Measurements from ENCODE around the gene ATG16L1.

The ATG16L1 gene

GRCh38 chr2:233281553-233281952 is 30.1 kb downstream of the ATG16L1 start:
- peaks cover 79% of the 10 kb centered on the region for H3K36me3 ChIP-seq
- H3K4me1 ChIP-seq (ENCODE audit: control insufficient read depth in 1 of 2, insufficient read depth in 1 of 2, low read depth in 1 of 2, low read length in 1 of 2), result peaks cover 3 to 13% of the 10 kb centered on the region in 2 experiments
- no peak overlapping the region for H3K27ac ChIP-seq
- no peaks in the 10 kb centered on the region for H3K9me3 ChIP-seq
- no peak overlapping the region for H3K4me3 ChIP-seq (ENCODE audit: low read depth in 1 of 2, low read length in 1 of 2)
- H3K27me3 ChIP-seq, result no peaks in the 10 kb centered on the region
- TF ChIP-seq, protein P1, sequence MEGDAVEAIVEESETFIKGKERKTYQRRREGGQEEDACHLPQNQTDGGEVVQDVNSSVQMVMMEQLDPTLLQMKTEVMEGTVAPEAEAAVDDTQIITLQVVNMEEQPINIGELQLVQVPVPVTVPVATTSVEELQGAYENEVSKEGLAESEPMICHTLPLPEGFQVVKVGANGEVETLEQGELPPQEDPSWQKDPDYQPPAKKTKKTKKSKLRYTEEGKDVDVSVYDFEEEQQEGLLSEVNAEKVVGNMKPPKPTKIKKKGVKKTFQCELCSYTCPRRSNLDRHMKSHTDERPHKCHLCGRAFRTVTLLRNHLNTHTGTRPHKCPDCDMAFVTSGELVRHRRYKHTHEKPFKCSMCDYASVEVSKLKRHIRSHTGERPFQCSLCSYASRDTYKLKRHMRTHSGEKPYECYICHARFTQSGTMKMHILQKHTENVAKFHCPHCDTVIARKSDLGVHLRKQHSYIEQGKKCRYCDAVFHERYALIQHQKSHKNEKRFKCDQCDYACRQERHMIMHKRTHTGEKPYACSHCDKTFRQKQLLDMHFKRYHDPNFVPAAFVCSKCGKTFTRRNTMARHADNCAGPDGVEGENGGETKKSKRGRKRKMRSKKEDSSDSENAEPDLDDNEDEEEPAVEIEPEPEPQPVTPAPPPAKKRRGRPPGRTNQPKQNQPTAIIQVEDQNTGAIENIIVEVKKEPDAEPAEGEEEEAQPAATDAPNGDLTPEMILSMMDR (IDR thresholded peaks at IDR 0.05), result no peak

DNA sequence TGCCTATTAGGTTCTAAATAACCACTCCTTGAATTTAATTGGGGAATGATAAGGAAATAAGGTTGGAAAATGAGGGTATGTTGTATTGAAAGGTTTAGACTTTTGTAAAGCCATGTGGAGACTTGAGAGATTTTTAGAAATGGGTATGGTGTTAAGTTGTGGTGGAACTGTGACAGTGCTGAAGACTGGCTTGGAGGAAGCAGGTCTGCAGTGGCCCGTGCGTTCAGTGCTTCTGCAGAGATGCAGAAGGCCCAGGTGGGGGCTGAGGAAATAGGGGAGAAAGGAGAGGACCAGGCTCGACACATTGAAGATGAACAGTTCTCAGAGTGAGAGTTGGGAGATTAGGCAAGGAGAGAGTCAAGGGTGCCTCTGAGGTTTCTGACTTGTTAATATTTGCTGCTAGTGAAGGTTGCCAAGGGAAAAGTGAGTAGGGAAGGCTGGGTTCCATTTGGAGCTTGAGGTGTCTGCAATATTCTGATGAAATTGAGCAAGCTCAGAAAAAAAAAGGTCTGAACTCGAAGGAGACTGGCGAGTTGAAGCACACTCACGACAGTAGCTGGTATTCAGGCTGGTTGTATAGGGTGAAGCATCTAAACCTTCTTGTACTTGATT is 30.6 kb downstream of the ATG16L1 start:
- Histone ChIP-seq H3K4me1 (ENCODE audit: control insufficient read depth in 1 of 2, insufficient read depth in 1 of 2, low read depth in 1 of 2, low read length in 1 of 2) (peaks cover 3 to 13% of the 10 kb centered on the region in 2 experiments), H3K27ac (no peak overlapping the region), H3K36me3 (peaks cover 79% of the 10 kb centered on the region), H3K27me3 (no peaks in the 10 kb centered on the region), H3K4me3 (ENCODE audit: low read depth in 1 of 2, low read length in 1 of 2) (no peak overlapping the region), H3K9me3 (no peaks in the 10 kb centered on the region)
- TF ChIP-seq, protein P1 (IDR thresholded peaks at IDR 0.05), result no peak

- Histone ChIP-seq H3K4me3 (ENCODE audit: low read depth in 1 of 2, low read length in 1 of 2) (no peak overlapping the region), H3K9me3 (no peaks in the 10 kb centered on the region), H3K4me1 (ENCODE audit: control insufficient read depth in 1 of 2, insufficient read depth in 1 of 2, low read depth in 1 of 2, low read length in 1 of 2) (peaks cover 0 to 3% of the 10 kb centered on the region in 2 experiments), H3K27me3 (no peaks in the 10 kb centered on the region), H3K27ac (no peak overlapping the region), H3K36me3 (peaks cover 92% of the 10 kb centered on the region)
- TF ChIP-seq, protein P1 (IDR thresholded peaks at IDR 0.05), result no peak
Observed at GRCh38 chr2:233285921-233286320, 34.4 kb downstream of the ATG16L1 start.

GRCh38 chr2:233287871-233288270 is 36.4 kb downstream of the ATG16L1 start:
- H3K36me3 ChIP-seq, result peaks cover 95% of the 10 kb centered on the region

GRCh38 chr2:233288663-233289062 is 37.2 kb downstream of the ATG16L1 start:
- Histone ChIP-seq H3K27ac (no peak overlapping the region), H3K27me3 (no peaks in the 10 kb centered on the region), H3K4me1 (ENCODE audit: control insufficient read depth in 1 of 2, insufficient read depth in 1 of 2, low read depth in 1 of 2, low read length in 1 of 2) (peaks cover 0 to under 1% of the 10 kb centered on the region in 2 experiments), H3K9me3 (no peaks in the 10 kb centered on the region), H3K36me3 (peaks cover 95% of the 10 kb centered on the region), H3K4me3 (ENCODE audit: low read depth in 1 of 2, low read length in 1 of 2) (no peak overlapping the region)
- TF ChIP-seq, protein P1 (IDR thresholded peaks at IDR 0.05), result no peak

More at GRCh38 chr2:233287871-233288270, 36.4 kb downstream of the ATG16L1 start:
- no peaks in the 10 kb centered on the region for H3K27me3 ChIP-seq
- H3K9me3 ChIP-seq, result no peaks in the 10 kb centered on the region
- TF ChIP-seq, protein P1 (IDR thresholded peaks at IDR 0.05), result no peak
- peaks cover 0 to 3% of the 10 kb centered on the region in 2 experiments for H3K4me1 ChIP-seq (ENCODE audit: control insufficient read depth in 1 of 2, insufficient read depth in 1 of 2, low read depth in 1 of 2, low read length in 1 of 2)
- no peak overlapping the region for H3K4me3 ChIP-seq (ENCODE audit: low read depth in 1 of 2, low read length in 1 of 2)
- H3K27ac ChIP-seq, result no peak overlapping the region
